Ovary (tissue), 9 donors: ENCODE results near the gene FTCD. TPM values are rescaled to one million over a fixed set of nuclear protein-coding genes. Genes with fewer than 3 reads are reported as not detected.

ENCODE experiments used
- DNase-seq, 5 donors: peaks; one replicate each; pipeline ENCODE4 v3.0.0-alpha.2; 2019 to 2020
- H3K27ac ChIP-seq, 2 donors: fragments of 200-600 bp; one replicate each; pipeline versions ENCODE4 v1.5.1 to v1.8.0; 2019 to 2022
- H3K27me3 ChIP-seq: fragments of 200-600 bp; one replicate; pipeline ENCODE4 v1.8.0; 2022
- H3K36me3 ChIP-seq: fragments of 200-600 bp; sonication (generic); one replicate; pipeline ENCODE4 v1.5.1; 2019
- H3K4me1 ChIP-seq: one replicate; pipeline ENCODE4 v1.8.1; 2013; ENCODE audit warnings: mild to moderate bottlenecking, moderate library complexity; ENCODE audit not compliant: insufficient read depth
- H3K4me3 ChIP-seq: fragments of 200-600 bp; sonication (generic); one replicate; pipeline ENCODE4 v1.5.1; 2017
- H3K9me3 ChIP-seq, 2 donors: fragments of 200-600 bp in 1 of 2; sonication (generic) in 1 of 2; one replicate each; pipeline versions ENCODE4 v1.5.1 to v1.8.1; 2013 to 2019; ENCODE audit warnings: mild to moderate bottlenecking in 1 of 2, moderate library complexity in 1 of 2
- EP300 ChIP-seq: sonication (generic); formaldehyde crosslinking; IDR thresholded peaks from one replicate; pipeline ENCODE4 v1.6.1; 2017; ENCODE audit warnings: antibody characterized with exemption
- POLR2A ChIP-seq: fragments of 450-650 bp; IDR thresholded peaks from one replicate; pipeline ENCODE4 v1.6.1; 2017; ENCODE audit warnings: antibody characterized with exemption, mild to moderate bottlenecking, moderate library complexity
- WGBS, 3 donors: extraction: QIAGEN DNeasy Blood & Tissue Kit in 1 of 3; methylation state at CpG; one replicate each; pipeline versions ENCODE4 v1.1.5 to v1.1.7; 2013 to 2017; 5-methylcytosine and 5-hydroxymethylcytosine counted together
- intact Hi-C, 4 donors: fragments of 100-400 bp; cut with DNase I; formaldehyde crosslinking; loops; one replicate each; pipeline versions ENCODE4 v1.11.0 to v1.15.1; 2022 to 2023
- polyA plus RNA-seq, 2 donors: library from polyadenylated mRNA; stranded (reverse); fragments of 200-250 nt in 1 of 2; fragments of 350-450 nt in 1 of 2; fragmentation: Illumina TruSeq in 1 of 2; extraction: RNeasy Lipid Tissue Mini Kit (QIAGEN cat#74804) in 1 of 2; gene quantifications; one replicate each; pipeline ENCODE4 v1.2.3, GENCODE V29; 2013 to 2014
- total RNA-seq, 7 donors: library from RNA; depleted of rRNA in 2 of 7; stranded (reverse); fragments of >200 nt in 2 of 7; fragmentation: NEBNext Ultra II Directional in 3 of 7; extraction: Animal tissue kit (Norgen Biotek cat#: 25700) in 3 of 7; gene quantifications; one replicate each; pipeline versions ENCODE4 v1.1.0 to v1.2.4, GENCODE V29; 2016 to 2023
- TF ChIP-seq, protein P1 (sequence below), 3 donors: fragments of 450-650 bp in 2 of 3; fragments of 200-600 bp in 1 of 3; IDR thresholded peaks; one replicate each; pipeline versions ENCODE4 v1.5.1 to v1.8.0; 2016 to 2022; ENCODE audit warnings: antibody characterized with exemption in 3 of 3, mild to moderate bottlenecking in 1 of 3
- donor health status: DM: no; HTN: no; CAD: no; lungs with moderate emphysema.
- donor health status: DM: no; HTN: no; CAD: no.
- donor health status: Bipolar disorder and iron deficiency.
- donor health status: DM: yes; HTN: yes; CAD: no.
- donor health status: DM: no; HTN: no; CAD: no.
- donor health status: DM: yes; HTN: yes; CAD: no.

FTCD gene
- total and polyA plus RNA-seq, 9 donors: 0.83 to 7.5 (median 3.7) TPM; not detected in 1

DNA sequence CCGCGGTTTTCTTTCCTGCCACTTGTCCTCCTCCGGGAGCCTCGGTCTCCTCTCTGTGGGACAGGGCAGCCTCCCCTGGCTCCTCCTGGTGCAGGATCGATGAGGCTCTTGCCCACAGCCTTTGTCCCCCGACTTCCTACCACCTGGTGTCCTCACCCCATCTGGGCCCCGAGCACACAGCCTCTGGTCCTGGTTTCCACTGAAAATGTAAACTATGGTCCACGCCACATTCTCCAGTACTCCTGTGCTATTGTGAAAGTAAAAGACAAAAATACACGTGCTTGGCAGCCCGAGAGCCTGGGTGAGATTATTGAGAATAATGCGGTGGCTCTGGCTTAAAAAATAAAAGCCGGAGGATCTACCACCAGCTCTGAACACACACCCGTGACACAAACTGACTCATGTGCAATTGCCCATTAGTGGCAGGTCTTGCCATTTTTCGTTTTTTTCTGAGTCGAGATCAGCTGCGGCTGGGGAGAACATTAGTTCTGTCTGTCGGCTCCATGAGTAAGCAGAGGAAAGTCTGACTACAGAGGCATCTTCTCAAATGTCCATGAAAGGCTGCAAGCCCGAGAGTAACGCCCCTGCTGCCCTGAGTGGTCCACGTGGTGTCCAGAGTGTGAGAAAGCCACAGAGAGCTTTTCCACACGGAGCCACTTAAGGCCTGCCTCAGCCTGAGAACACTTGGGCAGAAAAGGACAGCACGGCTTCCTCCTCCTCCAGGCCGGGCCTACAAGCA, 63.2 kb downstream of the FTCD start:
- Histone ChIP-seq H3K4me1 (peaks cover 10% of the 10 kb centered on the region), H3K9me3 (no peaks in the 10 kb centered on the region), H3K36me3 (no peaks in the 10 kb centered on the region), H3K27me3 (no peaks in the 10 kb centered on the region), H3K4me3 (no peak overlapping the region), H3K27ac (peak overlapping the region; percentile 68 to 78)
- intact Hi-C loops: loop anchor here in 1 of 4 donors (10.0 kb wide), 1 partner anchor 67 kb away; no protein-coding TSS in a partner anchor
- TF ChIP-seq, protein P1, sequence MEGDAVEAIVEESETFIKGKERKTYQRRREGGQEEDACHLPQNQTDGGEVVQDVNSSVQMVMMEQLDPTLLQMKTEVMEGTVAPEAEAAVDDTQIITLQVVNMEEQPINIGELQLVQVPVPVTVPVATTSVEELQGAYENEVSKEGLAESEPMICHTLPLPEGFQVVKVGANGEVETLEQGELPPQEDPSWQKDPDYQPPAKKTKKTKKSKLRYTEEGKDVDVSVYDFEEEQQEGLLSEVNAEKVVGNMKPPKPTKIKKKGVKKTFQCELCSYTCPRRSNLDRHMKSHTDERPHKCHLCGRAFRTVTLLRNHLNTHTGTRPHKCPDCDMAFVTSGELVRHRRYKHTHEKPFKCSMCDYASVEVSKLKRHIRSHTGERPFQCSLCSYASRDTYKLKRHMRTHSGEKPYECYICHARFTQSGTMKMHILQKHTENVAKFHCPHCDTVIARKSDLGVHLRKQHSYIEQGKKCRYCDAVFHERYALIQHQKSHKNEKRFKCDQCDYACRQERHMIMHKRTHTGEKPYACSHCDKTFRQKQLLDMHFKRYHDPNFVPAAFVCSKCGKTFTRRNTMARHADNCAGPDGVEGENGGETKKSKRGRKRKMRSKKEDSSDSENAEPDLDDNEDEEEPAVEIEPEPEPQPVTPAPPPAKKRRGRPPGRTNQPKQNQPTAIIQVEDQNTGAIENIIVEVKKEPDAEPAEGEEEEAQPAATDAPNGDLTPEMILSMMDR (IDR thresholded peaks at IDR 0.05): no peak
- peak; percentile 36 for TF ChIP-seq EP300
- TF ChIP-seq POLR2A: no peak
- 13 to 25% (median 18%) methylated on average over 23 of the region's 23 CpGs for WGBS, 3 donors
- DNase-seq: peak; percentile 62 to 79 (median 74)

GRCh38 chr21:46091631-46092025, 63.8 kb downstream of the FTCD start:
- intact Hi-C loops: loop anchor here in 1 of 4 donors (10.0 kb wide), 1 partner anchor 67 kb away; no protein-coding TSS in a partner anchor
- peaks cover 10% of the 10 kb centered on the region for H3K4me1 ChIP-seq

DNA sequence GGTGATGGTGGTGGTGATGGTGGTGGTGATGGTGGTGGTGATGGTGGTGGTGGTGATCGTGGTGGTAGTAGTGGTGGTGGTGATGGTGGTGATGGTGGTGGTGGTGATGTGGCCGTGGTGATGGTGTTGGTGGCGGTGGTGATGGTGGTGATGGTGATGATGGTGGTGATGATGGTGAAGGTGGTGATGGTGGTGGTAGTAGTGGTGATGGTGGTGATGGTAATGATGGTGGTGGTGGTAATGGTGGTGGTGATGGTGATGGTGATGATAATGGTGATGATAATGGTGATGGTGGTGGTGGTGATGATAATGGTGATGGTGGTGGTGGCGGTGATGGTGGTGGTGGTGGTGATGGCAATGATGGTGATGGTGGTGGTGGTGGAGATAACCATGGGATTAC, 64.3 kb downstream of the FTCD start:
- Histone ChIP-seq H3K4me1 (peaks cover 10% of the 10 kb centered on the region), H3K27ac (peak overlapping the region; percentile 68 to 78), H3K9me3 (no peaks in the 10 kb centered on the region), H3K27me3 (no peaks in the 10 kb centered on the region), H3K4me3 (no peak overlapping the region), H3K36me3 (no peaks in the 10 kb centered on the region)
- intact Hi-C loops: loop anchor here in 1 of 4 donors (10.0 kb wide), 1 partner anchor 66 kb away; no protein-coding TSS in a partner anchor
- WGBS, 3 donors: 83 to 87% (median 85%) methylated on average over 4 of the region's 4 CpGs
- TF ChIP-seq, protein P1 (IDR thresholded peaks at IDR 0.05): no peak
- TF ChIP-seq POLR2A: no peak
- TF ChIP-seq EP300: no peak
- DNase-seq: peak in 2 of 5 donors; percentile 16 to 25

More at GRCh38 chr21:46091631-46092025, 63.8 kb downstream of the FTCD start:
- TF ChIP-seq POLR2A (no peak), EP300 (no peak)
- TF ChIP-seq, protein P1 (IDR thresholded peaks at IDR 0.05): no peak
- Histone ChIP-seq H3K9me3 (no peaks in the 10 kb centered on the region), H3K27me3 (no peaks in the 10 kb centered on the region), H3K27ac (peak overlapping the region; percentile 68 to 78), H3K4me3 (no peak overlapping the region), H3K36me3 (no peaks in the 10 kb centered on the region)
- 39 to 53% (median 49%) methylated on average over 8 of the region's 8 CpGs for WGBS, 3 donors
- DNase-seq: peak in 4 of 5 donors; percentile 15 to 35 (median 24)

GRCh38 chr21:46089285-46089684, 66.1 kb downstream of the FTCD start:
- Histone ChIP-seq H3K9me3 (no peaks in the 10 kb centered on the region), H3K36me3 (no peaks in the 10 kb centered on the region), H3K4me1 (peaks cover 10% of the 10 kb centered on the region), H3K4me3 (no peak overlapping the region), H3K27me3 (no peaks in the 10 kb centered on the region), H3K27ac (no peak overlapping the region)
- intact Hi-C loops: loop anchor here in 1 of 4 donors (5.0 kb wide), 1 partner anchor 52 kb away; no protein-coding TSS in a partner anchor
- DNase-seq: peak in 1 of 5 donors; percentile 14
- no peak for TF ChIP-seq POLR2A
- 77 to 81% (median 78%) methylated on average over 5 of the region's 5 CpGs for WGBS, 3 donors

- WGBS, 3 donors: 73 to 82% (median 75%) methylated on average over 2 of the region's 2 CpGs
- no peak overlapping the region for H3K27ac ChIP-seq
- H3K27me3 ChIP-seq: no peaks in the 10 kb centered on the region
- TF ChIP-seq EP300 (no peak), POLR2A (no peak)
- TF ChIP-seq, protein P1 (IDR thresholded peaks at IDR 0.05): no peak
- H3K9me3 ChIP-seq: no peaks in the 10 kb centered on the region
- DNase-seq: no peak
- H3K36me3 ChIP-seq: no peaks in the 10 kb centered on the region
- no peak overlapping the region for H3K4me3 ChIP-seq
- intact Hi-C loops: loop anchor here in 1 of 4 donors (5.0 kb wide), 1 partner anchor 51 kb away; no protein-coding TSS in a partner anchor
- H3K4me1 ChIP-seq: peaks cover 13% of the 10 kb centered on the region
Measured at GRCh38 chr21:46088189-46088588, 67.2 kb downstream of the FTCD start.
